ENCODE measurements around the gene NPFFR2.

The NPFFR2 gene

DNA sequence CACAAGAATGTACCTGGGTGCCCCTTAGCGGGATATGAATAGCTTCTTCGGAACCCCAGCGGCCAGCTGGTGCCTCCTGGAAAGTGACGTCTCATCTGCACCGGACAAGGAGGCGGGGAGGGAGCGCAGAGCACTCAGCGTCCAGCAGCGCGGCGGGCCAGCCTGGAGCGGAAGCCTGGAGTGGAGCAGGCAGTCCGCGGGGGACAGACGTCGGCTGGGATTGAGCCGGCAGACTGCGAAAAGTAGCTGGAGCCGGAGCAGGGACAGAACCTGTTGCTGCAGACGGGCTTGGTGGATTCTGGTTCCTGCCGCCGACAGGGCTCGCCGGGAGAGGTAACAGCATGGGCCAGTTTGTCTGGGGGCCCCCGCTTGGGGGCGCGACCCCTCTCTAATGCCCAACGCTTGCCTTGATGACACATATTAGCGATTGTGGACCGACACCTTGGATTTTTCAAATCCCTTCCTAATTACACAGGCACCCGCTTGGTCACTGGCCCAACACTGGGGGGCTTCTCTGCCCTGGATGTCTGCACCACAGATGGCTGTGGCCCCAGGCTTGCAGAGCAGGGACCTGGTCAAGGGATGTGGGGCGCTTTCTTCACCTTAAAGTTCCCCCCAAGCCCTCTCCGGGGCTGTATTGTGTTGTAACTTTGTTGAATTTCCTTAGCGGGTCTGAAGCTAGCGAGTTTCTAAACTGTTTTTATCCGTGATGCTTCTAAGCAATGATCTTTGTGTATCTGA lies at the start of gene NPFFR2:
NPFFR2 (plus strand) TSS at position 133 of the 741 bp plus-strand sequence. CDS start 96,592 bp downstream, outside the sequence.
- no peak within 1 kb of the TSS for H3K27ac ChIP-seq
- H3K9me3 ChIP-seq (ENCODE audit: low read depth, low read length) = no peaks in the 10 kb centered on the region
- TF ChIP-seq POLR2AphosphoS5 (IDR thresholded peaks at IDR 0.05; ENCODE audit: borderline replicate concordance, low read depth, low read length) = no peak
- TF ChIP-seq FOXP2 (optimal IDR thresholded peaks at IDR 0.05; ENCODE audit: control extremely low read depth, extremely low read length, insufficient read depth) = no peak
- TF ChIP-seq EZH2 (IDR thresholded peaks at IDR 0.05) = no peak
- no peak within 1 kb of the TSS for H3K4me3 ChIP-seq
- no peaks in the 10 kb centered on the region for H3K36me3 ChIP-seq (ENCODE audit: insufficient read depth, low read length)
- no peak for DNase-seq (ENCODE audit: low read depth, low spot score)
- H3K9ac ChIP-seq (ENCODE audit: insufficient read length) = no peak within 1 kb of the TSS

DNA sequence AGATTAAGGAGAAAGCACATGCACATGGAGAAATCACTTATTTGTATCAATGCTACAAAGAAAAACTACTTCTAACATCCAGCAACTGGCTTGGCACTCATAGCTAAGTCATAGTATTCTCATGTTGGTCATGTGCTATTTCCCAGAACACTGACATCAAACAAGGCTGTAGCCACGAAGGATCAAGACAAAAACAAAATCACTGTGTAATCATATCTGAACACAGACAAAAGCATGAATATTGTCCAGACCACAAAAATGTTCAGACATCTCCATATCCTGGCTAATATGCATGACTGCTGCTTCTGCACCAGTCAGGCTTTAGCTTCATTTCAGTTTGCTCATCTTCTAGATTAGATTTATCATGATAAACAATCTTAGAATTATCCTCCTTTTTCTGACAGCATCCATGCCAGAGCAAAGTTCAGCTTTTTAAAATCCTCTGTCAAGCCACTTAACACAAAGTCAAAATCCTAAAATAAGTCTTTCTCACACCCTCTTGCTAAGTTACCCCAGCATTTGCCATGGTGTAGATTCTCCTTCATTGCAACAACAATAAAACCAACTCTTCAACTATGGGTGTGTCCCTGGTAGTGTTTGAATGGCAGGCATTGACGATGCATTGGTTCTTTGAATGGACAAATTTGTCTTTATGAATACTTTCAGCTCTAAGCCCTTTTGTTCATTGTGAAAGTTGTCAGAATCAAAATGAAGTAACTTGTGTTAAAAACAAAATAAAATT lies 39.1 kb upstream of the NPFFR2 start:
- TF ChIP-seq EZH2 (IDR thresholded peaks at IDR 0.05) = no peak
- no peak for TF ChIP-seq POLR2AphosphoS5 (IDR thresholded peaks at IDR 0.05; ENCODE audit: borderline replicate concordance, low read depth, low read length)
- no peak for TF ChIP-seq FOXP2 (optimal IDR thresholded peaks at IDR 0.05; ENCODE audit: control extremely low read depth, extremely low read length, insufficient read depth)
- Histone ChIP-seq H3K9ac (ENCODE audit: insufficient read length) (no peak overlapping the region), H3K27ac (no peak overlapping the region), H3K36me3 (ENCODE audit: insufficient read depth, low read length) (no peaks in the 10 kb centered on the region), H3K4me3 (no peak overlapping the region), H3K9me3 (ENCODE audit: low read depth, low read length) (peaks cover 3% of the 10 kb centered on the region; the same call in 1 of the 2 replicates)
- DNase-seq (ENCODE audit: low read depth, low spot score) = no peak

DNA sequence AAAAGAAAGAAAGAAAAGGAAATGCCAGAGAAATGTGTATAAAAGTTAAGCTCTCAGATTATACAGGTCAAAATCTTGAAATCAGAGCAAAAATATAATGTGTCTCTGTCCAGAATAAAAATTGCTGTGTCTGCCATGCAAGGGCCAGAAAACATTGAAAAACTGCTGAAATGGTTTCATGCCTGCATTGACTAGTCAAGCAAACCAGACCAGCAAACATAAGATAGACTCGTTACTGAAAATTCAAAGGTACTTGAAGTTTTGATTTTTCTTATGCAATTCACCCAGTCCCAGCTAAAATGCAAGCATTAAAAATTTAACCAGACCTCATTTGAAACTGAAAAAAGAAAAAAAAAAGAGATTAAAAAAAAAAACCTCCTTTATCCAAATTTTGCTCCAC lies 37.2 kb upstream of the NPFFR2 start:
- H3K27ac ChIP-seq = no peak overlapping the region
- no peaks in the 10 kb centered on the region for H3K36me3 ChIP-seq (ENCODE audit: insufficient read depth, low read length)
- no peak overlapping the region for H3K9ac ChIP-seq (ENCODE audit: insufficient read length)
- TF ChIP-seq POLR2AphosphoS5 (IDR thresholded peaks at IDR 0.05; ENCODE audit: borderline replicate concordance, low read depth, low read length) = no peak
- no peak for TF ChIP-seq FOXP2 (optimal IDR thresholded peaks at IDR 0.05; ENCODE audit: control extremely low read depth, extremely low read length, insufficient read depth)
- TF ChIP-seq EZH2 (IDR thresholded peaks at IDR 0.05) = no peak
- no peak overlapping the region for H3K4me3 ChIP-seq
- peaks cover 3% of the 10 kb centered on the region; the same call in 1 of the 2 replicates for H3K9me3 ChIP-seq (ENCODE audit: low read depth, low read length)
- DNase-seq (ENCODE audit: low read depth, low spot score) = no peak

DNA sequence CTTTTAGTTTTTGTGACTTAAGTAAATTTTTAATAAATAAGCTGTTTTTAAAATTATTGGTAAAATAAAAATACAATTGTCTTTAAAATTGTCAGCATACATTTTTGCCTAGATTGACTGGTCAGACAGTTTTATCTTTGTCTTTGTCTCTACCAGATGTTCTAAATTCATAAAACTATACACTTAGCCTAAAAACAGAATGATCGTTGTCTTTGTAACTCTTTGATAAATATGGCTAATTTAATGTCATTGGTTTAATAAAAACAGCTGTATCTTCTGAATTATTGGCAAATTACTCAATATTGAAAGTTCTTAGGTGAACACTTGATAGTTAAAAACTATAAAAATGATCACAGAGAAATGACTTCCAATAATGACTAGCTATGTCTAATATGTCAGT lies 36.5 kb upstream of the NPFFR2 start:
- no peak for DNase-seq (ENCODE audit: low read depth, low spot score)
- no peaks in the 10 kb centered on the region for H3K36me3 ChIP-seq (ENCODE audit: insufficient read depth, low read length)
- no peak overlapping the region for H3K27ac ChIP-seq
- H3K9me3 ChIP-seq (ENCODE audit: low read depth, low read length) = peaks cover 3% of the 10 kb centered on the region; the same call in 1 of the 2 replicates
- TF ChIP-seq EZH2 (IDR thresholded peaks at IDR 0.05) (no peak), FOXP2 (optimal IDR thresholded peaks at IDR 0.05; ENCODE audit: control extremely low read depth, extremely low read length, insufficient read depth) (no peak), POLR2AphosphoS5 (IDR thresholded peaks at IDR 0.05; ENCODE audit: borderline replicate concordance, low read depth, low read length) (no peak)
- no peak overlapping the region for H3K4me3 ChIP-seq
- H3K9ac ChIP-seq (ENCODE audit: insufficient read length) = no peak overlapping the region

DNA sequence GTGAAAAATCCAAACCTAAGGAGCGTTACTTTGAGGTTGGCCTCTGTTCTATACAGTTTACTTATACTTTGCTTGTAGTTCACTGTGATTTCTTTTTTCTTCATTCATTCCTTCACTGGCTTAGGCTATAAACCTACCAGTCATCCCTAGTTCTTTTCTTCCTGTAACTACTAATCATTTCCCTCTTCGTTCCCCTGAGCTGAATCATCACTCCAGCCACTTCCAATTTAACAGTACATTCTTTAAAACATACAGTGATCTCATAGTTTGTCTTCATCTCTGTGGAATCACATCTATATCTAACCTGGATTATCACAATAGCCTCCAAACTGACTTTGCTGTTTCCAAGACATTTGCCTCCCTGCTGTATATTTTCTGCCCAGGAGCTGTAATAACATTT lies 25.2 kb upstream of the NPFFR2 start:
- H3K27ac ChIP-seq = no peak overlapping the region
- no peaks in the 10 kb centered on the region for H3K9me3 ChIP-seq (ENCODE audit: low read depth, low read length)
- no peak overlapping the region for H3K4me3 ChIP-seq
- no peaks in the 10 kb centered on the region for H3K36me3 ChIP-seq (ENCODE audit: insufficient read depth, low read length)
- no peak for DNase-seq (ENCODE audit: low read depth, low spot score)
- TF ChIP-seq EZH2 (IDR thresholded peaks at IDR 0.05) = no peak
- TF ChIP-seq POLR2AphosphoS5 (IDR thresholded peaks at IDR 0.05; ENCODE audit: borderline replicate concordance, low read depth, low read length) = no peak
- TF ChIP-seq FOXP2 (optimal IDR thresholded peaks at IDR 0.05; ENCODE audit: control extremely low read depth, extremely low read length, insufficient read depth) = no peak
- H3K9ac ChIP-seq (ENCODE audit: insufficient read length) = no peak overlapping the region

DNA sequence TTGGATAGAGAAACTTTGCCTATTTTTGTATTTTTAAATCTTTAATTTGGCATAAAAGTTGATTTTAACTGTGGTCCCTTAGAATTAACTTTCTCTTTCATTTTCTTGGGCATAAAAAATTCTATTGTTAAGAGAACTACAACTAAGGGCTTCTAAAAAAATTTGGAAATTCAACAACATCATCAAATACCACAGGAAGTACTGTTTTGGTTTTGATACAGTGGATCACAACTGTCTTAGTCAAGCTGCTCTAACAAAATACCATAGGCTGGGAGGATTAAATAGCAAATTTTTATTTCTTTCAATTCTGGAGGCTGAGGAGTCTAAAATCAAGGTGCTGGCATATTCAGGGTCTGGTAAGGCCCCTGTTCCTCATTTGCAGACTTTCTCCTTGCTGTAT lies 19.9 kb upstream of the NPFFR2 start:
- H3K36me3 ChIP-seq (ENCODE audit: insufficient read depth, low read length) = no peaks in the 10 kb centered on the region
- TF ChIP-seq FOXP2 (optimal IDR thresholded peaks at IDR 0.05; ENCODE audit: control extremely low read depth, extremely low read length, insufficient read depth) (no peak), POLR2AphosphoS5 (IDR thresholded peaks at IDR 0.05; ENCODE audit: borderline replicate concordance, low read depth, low read length) (no peak), EZH2 (IDR thresholded peaks at IDR 0.05) (no peak)
- no peak overlapping the region for H3K27ac ChIP-seq
- H3K9me3 ChIP-seq (ENCODE audit: low read depth, low read length) = no peaks in the 10 kb centered on the region
- no peak overlapping the region for H3K9ac ChIP-seq (ENCODE audit: insufficient read length)
- no peak overlapping the region for H3K4me3 ChIP-seq
- DNase-seq (ENCODE audit: low read depth, low spot score) = no peak

DNA sequence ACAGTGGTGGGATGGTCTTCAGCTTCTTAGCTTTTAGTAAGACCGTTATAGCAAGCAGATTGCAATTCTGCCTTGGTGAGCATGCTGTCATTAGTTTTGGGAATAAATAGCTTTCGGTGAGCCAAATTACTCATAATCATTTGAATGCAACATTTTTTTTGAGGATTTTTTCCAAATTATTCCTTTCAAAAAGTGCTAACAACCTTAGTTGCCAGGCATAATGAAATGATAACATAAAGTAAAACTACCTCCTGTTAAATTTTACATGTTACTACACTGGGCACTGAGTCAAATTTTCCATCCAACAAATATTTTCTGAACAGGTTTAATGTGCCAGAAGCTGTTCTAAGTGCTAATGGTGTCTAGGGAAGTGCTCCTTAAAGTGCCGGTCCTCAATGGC lies 15.8 kb upstream of the NPFFR2 start:
- H3K9me3 ChIP-seq (ENCODE audit: low read depth, low read length) = no peaks in the 10 kb centered on the region
- no peaks in the 10 kb centered on the region for H3K36me3 ChIP-seq (ENCODE audit: insufficient read depth, low read length)
- TF ChIP-seq FOXP2 (optimal IDR thresholded peaks at IDR 0.05; ENCODE audit: control extremely low read depth, extremely low read length, insufficient read depth) (no peak), EZH2 (IDR thresholded peaks at IDR 0.05) (no peak), POLR2AphosphoS5 (IDR thresholded peaks at IDR 0.05; ENCODE audit: borderline replicate concordance, low read depth, low read length) (no peak)
- DNase-seq (ENCODE audit: low read depth, low spot score) = no peak
- H3K27ac ChIP-seq = no peak overlapping the region
- no peak overlapping the region for H3K9ac ChIP-seq (ENCODE audit: insufficient read length)
- H3K4me3 ChIP-seq = no peak overlapping the region

DNA sequence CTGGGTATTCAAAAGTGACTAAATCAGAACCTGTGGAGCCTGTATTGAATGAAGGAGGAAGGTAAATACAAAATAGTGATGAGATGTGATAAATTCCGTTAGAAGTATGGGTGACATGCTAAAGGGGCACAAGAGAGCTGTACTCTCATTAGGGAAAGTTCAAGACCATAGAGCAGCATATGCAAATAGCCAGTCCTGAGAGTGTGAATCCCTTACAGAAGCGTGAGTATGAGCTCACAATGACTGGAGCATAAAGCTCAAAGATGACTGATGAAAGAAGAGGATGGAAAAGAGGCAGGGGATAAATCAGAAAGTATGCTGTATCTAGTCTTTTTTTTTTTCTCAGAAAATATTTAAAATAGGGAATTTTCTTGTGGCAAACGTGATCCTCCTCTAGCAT lies 12.1 kb upstream of the NPFFR2 start:
- no peak for TF ChIP-seq EZH2 (IDR thresholded peaks at IDR 0.05)
- no peak for TF ChIP-seq FOXP2 (optimal IDR thresholded peaks at IDR 0.05; ENCODE audit: control extremely low read depth, extremely low read length, insufficient read depth)
- no peak for TF ChIP-seq POLR2AphosphoS5 (IDR thresholded peaks at IDR 0.05; ENCODE audit: borderline replicate concordance, low read depth, low read length)
- Histone ChIP-seq H3K36me3 (ENCODE audit: insufficient read depth, low read length) (no peaks in the 10 kb centered on the region), H3K9me3 (ENCODE audit: low read depth, low read length) (no peaks in the 10 kb centered on the region), H3K27ac (no peak overlapping the region), H3K9ac (ENCODE audit: insufficient read length) (no peak overlapping the region), H3K4me3 (no peak overlapping the region)
- no peak for DNase-seq (ENCODE audit: low read depth, low spot score)

Data from SK-N-MC (cell line).